Colonic mucosa (tissue), 4 donors: ENCODE results near the gene CDK13. TPM values are rescaled to one million over a fixed set of nuclear protein-coding genes. Genes with fewer than 3 reads are reported as not detected.

Source experiments
- DNase-seq: peaks from one replicate; pipeline ENCODE4 v3.0.0-alpha.2; 2020
- H3K27ac ChIP-seq: fragments of 200-600 bp; one replicate; pipeline ENCODE4 v1.8.0; 2021
- H3K27me3 ChIP-seq: fragments of 200-600 bp; one replicate; pipeline ENCODE4 v1.8.0; 2021
- H3K36me3 ChIP-seq: fragments of 200-600 bp; one replicate; pipeline ENCODE4 v1.8.0; 2021
- H3K4me1 ChIP-seq: fragments of 200-600 bp; one replicate; pipeline ENCODE4 v1.8.0; 2021; ENCODE audit warnings: mild to moderate bottlenecking
- H3K4me3 ChIP-seq: fragments of 200-600 bp; one replicate; pipeline ENCODE4 v1.8.0; 2021
- H3K9ac ChIP-seq, 2 donors: one replicate each; pipeline ENCODE4 v1.7.0; 2013; ENCODE audit warnings: control low read depth in 2 of 2, low read depth in 2 of 2, low read length in 2 of 2
- H3K9me3 ChIP-seq: fragments of 200-600 bp; one replicate; pipeline ENCODE4 v1.8.0; 2021
- CTCF ChIP-seq: fragments of 200-600 bp; IDR thresholded peaks from one replicate; pipeline ENCODE4 v1.8.0; 2022; ENCODE audit warnings: antibody characterized with exemption, mild to moderate bottlenecking
- intact Hi-C: fragments of 100-400 bp; cut with DNase I; formaldehyde crosslinking; loops from one replicate; pipeline ENCODE4 v1.14.1; 2022
- total RNA-seq, 2 donors: library from RNA; stranded (reverse); fragmentation: NEBNext Ultra II Directional in 1 of 2; extraction: Animal tissue kit (Norgen Biotek cat#: 25700) in 1 of 2; gene quantifications; one replicate each; pipeline ENCODE4 v1.2.1, GENCODE V29; 2021
- donor health status: healthy.
- donor health status: DM: no; HTN: no; CAD: no.
- donor health status: DM: no; HTN: no; CAD: no.

CDK13 gene
- total RNA-seq, 2 donors from 2014 or later: 42.3 to 45.2 TPM

GRCh38 chr7:39923091-39923490 lies 27.0 kb upstream of the CDK13 start:
- intact Hi-C loops: no loop called here
- H3K36me3 ChIP-seq: no peaks in the 10 kb centered on the region
- no peak overlapping the region for H3K27ac ChIP-seq
- no peaks in the 10 kb centered on the region for H3K9me3 ChIP-seq
- no peaks in the 10 kb centered on the region for H3K27me3 ChIP-seq
- no peak overlapping the region for H3K9ac ChIP-seq
- no peak overlapping the region for H3K4me3 ChIP-seq
- DNase-seq: no peak
- TF ChIP-seq CTCF: no peak
- no peaks in the 10 kb centered on the region for H3K4me1 ChIP-seq

GRCh38 chr7:39924122-39924521 lies 25.9 kb upstream of the CDK13 start:
- H3K36me3 ChIP-seq: no peaks in the 10 kb centered on the region
- no peak overlapping the region for H3K9ac ChIP-seq
- H3K27ac ChIP-seq: no peak overlapping the region
- intact Hi-C loops: no loop called here
- H3K9me3 ChIP-seq: no peaks in the 10 kb centered on the region
- no peaks in the 10 kb centered on the region for H3K27me3 ChIP-seq
- no peak for TF ChIP-seq CTCF
- H3K4me1 ChIP-seq: no peaks in the 10 kb centered on the region
- DNase-seq: no peak
- no peak overlapping the region for H3K4me3 ChIP-seq

- H3K9ac ChIP-seq: no peak overlapping the region
- no peak overlapping the region for H3K4me3 ChIP-seq
- H3K36me3 ChIP-seq: no peaks in the 10 kb centered on the region
- no peak for TF ChIP-seq CTCF
- H3K27me3 ChIP-seq: no peaks in the 10 kb centered on the region
- H3K27ac ChIP-seq: no peak overlapping the region
- intact Hi-C loops: no loop called here
- H3K4me1 ChIP-seq: no peaks in the 10 kb centered on the region
- no peak for DNase-seq
- H3K9me3 ChIP-seq: no peaks in the 10 kb centered on the region
Measured at GRCh38 chr7:39926111-39926510, 23.9 kb upstream of the CDK13 start.

- no peak overlapping the region for H3K27ac ChIP-seq
- no peak for TF ChIP-seq CTCF
- H3K4me3 ChIP-seq: no peak overlapping the region
- no peaks in the 10 kb centered on the region for H3K36me3 ChIP-seq
- H3K27me3 ChIP-seq: no peaks in the 10 kb centered on the region
- no peak for DNase-seq
- no peaks in the 10 kb centered on the region for H3K9me3 ChIP-seq
- H3K9ac ChIP-seq: no peak overlapping the region
- no peaks in the 10 kb centered on the region for H3K4me1 ChIP-seq
- intact Hi-C loops: no loop called here
Measured at GRCh38 chr7:39927018-39927417, 23.0 kb upstream of the CDK13 start.

- H3K4me1 ChIP-seq: no peaks in the 10 kb centered on the region
- TF ChIP-seq CTCF: no peak
- H3K36me3 ChIP-seq: no peaks in the 10 kb centered on the region
Measured at GRCh38 chr7:39934132-39934531, 15.9 kb upstream of the CDK13 start.

GRCh38 chr7:39936761-39937160 lies 13.3 kb upstream of the CDK13 start:
- no peaks in the 10 kb centered on the region for H3K4me1 ChIP-seq
- TF ChIP-seq CTCF: no peak
- H3K9me3 ChIP-seq: no peaks in the 10 kb centered on the region
- DNase-seq: no peak
- H3K4me3 ChIP-seq: no peak overlapping the region
- no peaks in the 10 kb centered on the region for H3K27me3 ChIP-seq
- no peak overlapping the region for H3K27ac ChIP-seq
- no peak overlapping the region for H3K9ac ChIP-seq
- intact Hi-C loops: no loop called here
- no peaks in the 10 kb centered on the region for H3K36me3 ChIP-seq

More at GRCh38 chr7:39934132-39934531, 15.9 kb upstream of the CDK13 start:
- Histone ChIP-seq H3K9me3 (no peaks in the 10 kb centered on the region), H3K4me3 (no peak overlapping the region), H3K27me3 (no peaks in the 10 kb centered on the region), H3K27ac (no peak overlapping the region), H3K9ac (no peak overlapping the region)
- no peak for DNase-seq
- intact Hi-C loops: no loop called here
